Muscle of arm (tissue), 12 donors: Measurements from ENCODE around the gene ASIC2. TPM values are rescaled to one million over a fixed set of nuclear protein-coding genes. Genes with fewer than 3 reads are reported as not detected.

Source experiments
- DNase-seq: peaks from one replicate; pipeline ENCODE4 v3.0.0-alpha.2; 2013
- polyA plus RNA-seq, 12 donors: library from polyadenylated mRNA; unstranded; fragments of 120-200 nt; gene quantifications; one replicate each; pipeline ENCODE4 v1.2.1, GENCODE V29; 2013; ENCODE audit not compliant: insufficient read length in 12 of 12

Gene ASIC2
- polyA plus RNA-seq, 12 donors = 0.08 to 0.79 (median 0.25) TPM; not detected in 3

DNA sequence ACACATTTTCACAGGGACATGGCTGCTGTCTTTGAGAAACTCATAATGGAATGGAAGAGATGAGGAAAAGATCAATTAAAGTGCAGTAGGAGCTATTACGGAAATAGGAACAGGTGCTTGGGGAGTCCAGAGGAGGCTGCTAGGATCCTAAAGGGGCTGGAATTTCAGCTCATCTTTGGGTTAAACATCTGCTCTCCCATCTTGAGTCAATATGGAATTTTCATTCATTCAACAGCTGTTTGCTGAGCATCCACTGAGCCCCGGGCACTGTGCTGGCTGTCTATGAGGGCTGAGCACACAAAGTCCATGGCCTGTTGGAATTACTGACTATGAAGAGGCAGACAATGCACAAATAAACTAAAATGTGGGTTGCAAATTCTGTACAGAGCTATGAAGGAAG, 47.9 kb downstream of the ASIC2 start:
- no peak for DNase-seq

DNA sequence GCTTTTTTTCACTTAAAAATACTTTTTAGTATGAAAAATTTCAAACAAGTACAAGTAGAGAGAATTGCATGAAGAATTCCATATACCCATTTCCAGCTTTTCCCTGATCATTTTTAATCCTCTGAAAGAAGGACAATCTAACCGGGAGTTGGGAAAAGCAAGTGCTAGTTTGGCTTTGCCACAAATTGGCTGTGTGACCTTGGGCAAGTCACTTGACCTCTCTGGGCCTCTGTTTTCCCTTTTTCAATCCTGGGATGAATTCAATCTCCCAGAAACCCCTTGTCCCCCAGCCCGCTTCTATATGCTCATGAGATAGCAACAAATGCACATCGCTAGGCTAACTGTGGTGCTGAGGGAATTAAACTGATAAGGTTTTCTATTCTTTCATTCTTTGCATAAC, 49.4 kb downstream of the ASIC2 start:
- DNase-seq = no peak

DNA sequence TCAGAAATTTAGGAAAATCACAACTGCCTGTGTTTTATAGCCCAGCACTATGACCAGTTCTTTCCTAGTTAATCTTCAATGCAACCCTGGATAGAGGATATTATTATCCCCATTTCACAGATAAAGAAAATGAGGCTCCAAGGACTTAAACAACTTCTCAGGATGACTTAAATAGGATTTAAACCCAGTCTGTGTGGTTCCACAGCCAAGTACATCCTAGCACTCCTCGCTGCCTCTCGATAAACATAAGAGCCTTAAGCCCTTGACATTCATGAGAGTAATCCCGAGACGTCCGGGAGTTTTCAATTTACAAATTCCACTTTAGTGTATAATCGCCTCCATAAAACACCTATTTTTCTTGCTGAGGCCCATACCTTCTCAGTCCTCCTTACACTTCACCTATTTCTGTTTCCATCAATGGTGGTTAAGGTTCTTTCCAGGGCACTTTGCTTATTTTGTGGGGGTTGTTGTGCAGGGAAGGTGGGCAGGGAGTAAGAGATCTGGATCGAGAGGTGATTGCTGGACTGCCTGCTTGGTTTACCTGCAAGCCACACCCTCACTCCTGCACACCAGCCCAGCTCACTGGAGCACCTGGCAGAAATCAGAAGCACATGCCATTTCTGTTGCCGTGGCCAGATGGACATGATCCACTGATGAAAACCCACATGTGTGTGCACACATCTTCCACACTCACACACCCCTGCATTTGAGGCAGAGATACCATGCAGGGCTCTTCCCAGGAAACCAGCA, 50.5 kb downstream of the ASIC2 start:
- DNase-seq = no peak

DNA sequence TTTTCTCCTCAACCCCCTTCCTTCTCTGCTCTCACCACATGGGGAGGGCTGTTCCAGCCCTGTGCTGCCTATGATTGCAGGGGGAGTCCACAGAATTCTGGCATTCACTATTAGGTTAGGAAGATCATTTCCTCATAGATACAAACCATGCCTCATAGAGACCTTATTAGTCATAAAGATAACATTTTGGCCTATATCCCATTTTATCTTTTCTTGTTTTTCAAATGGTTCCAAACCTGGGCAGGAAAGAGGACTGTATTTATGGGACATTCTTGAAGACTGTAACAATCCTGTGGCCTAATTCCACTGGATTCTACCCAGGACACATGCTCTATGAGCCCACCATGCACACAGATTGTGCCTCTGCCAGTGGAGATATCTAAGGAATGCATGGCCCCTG, 51.7 kb downstream of the ASIC2 start:
- DNase-seq = no peak

DNA sequence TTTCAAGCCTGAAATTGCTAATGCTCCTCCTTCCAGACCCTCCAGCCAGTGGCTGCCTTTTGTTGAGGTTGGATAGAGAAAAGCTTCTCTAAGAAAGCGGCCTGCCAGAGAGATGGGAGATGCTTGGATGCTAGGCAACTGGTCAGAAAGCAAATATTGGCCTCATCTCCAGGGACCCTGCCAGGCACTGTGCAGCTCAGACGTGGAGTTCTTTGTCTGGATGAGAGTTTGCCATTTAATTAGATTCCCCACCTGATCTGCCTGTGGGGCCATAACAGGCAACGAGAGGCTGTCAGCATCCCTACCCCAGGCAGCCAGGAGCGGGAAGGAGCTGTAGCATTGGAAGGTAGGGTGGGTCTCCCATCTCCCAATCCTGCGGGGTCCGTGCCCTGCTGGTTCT, 52.7 kb downstream of the ASIC2 start:
- DNase-seq = no peak

DNA sequence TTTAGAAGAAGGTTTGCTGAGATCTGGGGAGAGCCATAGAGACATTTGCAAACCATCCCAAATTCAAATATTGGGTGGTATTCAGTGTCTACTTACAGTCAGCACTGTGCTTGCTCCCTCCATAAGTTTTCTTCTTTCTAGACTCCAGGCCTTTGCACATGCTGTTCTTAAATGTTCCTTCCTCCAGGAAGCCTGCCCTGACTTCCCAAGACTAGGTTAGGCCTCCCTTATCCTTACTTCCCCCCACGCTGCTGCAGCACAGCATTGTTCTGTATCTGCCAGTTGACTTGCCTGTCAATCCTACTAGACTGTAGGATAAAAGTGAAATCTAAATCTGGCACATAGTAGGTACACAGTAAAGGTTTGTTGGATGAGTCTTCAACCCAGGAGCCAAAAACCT, 53.4 kb downstream of the ASIC2 start:
- DNase-seq = no peak

DNA sequence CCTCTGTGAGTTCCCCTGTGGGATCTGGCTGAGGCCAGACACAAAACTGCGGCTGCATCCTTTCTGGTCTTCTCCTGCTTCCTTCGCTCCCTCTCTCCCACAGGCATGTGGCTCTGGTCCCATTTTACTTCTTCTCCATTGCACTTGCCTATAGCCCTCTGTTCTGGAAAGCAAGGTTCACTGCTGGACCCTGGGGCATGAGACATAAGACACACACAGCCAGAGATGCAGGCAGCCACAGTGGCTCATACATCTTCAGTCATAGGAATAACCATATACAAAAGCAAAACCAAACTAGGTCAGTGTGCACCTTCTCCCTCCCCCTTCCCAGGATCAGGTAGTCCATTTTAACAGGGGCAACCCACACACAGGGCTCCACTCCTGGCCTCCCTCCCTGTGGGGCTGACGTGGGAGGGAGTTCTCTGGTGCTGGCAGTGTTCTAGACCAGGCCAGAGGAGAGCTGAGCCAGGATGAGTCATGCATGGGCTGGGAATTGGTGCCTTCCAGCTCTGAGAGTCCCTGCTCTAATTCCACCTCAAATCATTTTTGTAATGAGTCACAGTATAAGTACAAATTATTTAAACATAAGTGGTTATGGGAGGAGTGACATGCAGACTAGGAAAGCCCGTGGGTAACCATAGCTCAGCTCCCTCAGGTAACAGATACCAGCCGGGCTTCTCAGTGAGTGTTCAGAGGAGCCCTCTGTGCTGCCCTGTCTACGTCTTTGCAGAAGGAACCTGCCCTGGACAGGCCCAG, 58.0 kb downstream of the ASIC2 start:
- peak; percentile 12 for DNase-seq

DNA sequence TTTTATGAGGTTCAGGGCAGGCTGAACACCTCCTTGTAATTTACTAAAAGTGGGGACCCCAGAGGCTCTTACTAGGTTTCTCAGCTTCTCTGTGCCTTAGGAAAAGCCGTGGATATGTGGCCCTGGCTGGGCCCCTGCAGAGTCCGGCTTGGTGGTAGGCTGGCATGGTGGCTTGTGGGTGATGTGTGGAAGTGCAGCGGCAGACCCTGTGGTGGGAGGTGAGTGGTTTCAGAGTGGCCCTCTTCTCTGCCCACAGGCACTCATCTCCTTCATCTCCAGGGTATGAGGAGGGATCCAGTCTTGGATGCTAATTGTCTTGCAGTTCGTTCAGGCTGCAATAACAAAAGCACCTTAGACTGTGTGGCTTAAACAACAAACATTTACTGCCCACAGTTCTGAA, 58.9 kb downstream of the ASIC2 start:
- DNase-seq = no peak

DNA sequence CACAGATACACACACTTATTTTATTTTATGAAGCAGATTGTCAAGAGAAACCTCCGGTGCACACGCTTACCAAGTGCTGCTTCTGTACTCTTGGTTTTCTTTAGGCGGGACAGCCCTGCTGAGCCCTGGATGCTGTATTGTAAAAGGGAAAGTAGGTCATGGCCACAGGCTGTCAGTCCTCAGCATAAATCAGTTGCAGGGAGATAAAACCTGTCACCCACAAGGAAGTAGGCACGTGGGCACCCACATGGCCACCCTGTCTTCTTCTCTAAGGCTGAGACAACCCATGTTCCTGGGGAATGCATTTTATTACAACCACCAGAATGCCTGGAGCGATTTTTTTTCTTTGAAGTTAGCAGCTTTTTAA, 59.3 kb downstream of the ASIC2 start:
- DNase-seq = no peak

DNA sequence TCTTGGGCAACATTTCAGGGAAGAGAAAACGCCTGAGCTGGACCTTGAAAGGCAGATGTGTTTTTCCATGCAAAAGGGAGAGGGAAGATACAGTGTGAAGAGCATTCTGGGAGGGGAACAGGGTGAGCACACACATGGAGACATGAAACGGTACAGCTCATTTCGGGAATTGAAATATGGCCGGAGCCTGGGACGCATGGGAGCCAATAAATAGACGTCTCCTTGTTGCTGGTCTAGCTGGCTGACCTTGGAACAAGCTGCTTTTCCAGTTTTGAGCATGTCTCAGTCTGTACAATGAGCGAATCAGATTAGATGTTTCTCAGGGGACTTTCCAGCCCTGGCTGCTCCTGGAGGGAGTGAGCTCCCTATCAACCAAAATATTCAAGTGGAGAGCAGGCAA, 63.6 kb downstream of the ASIC2 start:
- DNase-seq = no peak

DNA sequence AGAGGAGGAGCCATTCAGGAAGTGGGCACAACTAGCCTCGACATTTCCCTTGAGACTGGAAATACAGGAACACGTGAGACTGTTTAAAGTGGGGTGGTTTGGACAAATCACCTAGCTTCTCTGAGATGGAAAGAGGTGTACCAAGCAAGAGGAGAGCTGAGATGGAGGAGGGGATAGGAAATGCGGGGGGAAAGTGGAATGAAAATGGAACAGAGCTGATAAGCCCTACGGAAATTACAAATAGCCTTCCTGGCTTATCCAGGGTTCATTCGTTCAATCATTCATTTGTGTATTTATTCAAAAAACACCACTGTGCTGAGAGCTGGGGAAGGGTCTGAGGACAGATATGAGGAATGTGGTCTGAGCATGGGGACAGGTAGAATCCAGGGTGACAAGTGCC, 64.1 kb downstream of the ASIC2 start:
- no peak for DNase-seq

DNA sequence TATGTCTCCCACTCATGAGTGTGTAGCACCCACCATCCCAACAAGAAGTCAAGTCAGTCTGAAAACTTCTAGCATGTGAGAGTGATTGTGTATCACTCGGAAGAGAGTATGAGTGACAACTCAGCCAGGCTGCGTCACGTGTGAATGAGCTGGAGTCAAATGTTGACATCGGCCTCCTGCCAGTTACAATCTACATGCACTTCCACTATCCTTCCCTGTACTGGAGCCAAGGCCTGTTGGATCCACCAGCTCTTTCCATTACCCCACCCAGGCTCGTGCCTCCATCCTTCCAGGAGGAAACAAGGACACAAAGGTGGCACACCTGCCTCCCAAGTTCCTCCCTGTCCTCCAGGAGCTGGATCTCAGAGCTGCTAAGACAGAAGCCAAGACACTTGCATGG, 64.5 kb downstream of the ASIC2 start:
- no peak for DNase-seq

DNA sequence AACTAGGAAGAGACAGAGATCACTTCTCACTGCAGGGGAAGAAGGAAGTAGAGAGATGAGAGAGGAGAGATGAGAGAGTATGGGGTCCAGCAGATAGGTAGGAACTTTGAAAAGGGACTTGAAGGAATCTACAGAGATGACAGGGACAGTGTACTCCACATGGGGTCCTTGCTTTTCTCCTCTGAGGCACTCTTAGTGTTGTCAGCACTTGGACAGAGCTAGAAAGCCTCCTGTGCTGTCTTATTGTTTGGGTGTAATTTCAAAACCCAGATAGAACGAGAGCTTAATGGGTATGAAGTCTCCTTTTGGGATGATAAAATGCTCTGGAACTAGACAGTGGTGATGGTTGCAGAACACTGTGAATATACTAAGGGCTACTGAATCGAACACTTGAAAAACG, 65.2 kb downstream of the ASIC2 start:
- DNase-seq = no peak

DNA sequence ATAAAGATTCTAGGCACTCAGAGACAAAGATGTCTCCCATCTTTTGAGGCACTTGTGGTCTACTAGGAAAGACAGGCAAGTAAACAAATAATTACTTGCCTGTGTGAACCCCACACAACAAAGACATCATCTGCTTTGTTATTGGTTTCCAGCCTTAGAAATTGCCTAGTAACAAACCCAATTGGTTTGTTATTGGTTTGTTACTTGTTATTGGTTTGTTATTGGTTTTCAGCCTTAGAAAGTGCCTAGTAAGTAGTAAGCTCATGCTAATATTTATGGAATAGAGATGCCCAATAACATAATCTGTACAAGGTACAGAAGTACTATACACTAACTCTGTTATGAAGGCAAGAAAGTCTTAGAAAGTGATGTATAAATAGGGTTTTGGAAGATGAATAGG, 67.1 kb downstream of the ASIC2 start:
- no peak for DNase-seq

DNA sequence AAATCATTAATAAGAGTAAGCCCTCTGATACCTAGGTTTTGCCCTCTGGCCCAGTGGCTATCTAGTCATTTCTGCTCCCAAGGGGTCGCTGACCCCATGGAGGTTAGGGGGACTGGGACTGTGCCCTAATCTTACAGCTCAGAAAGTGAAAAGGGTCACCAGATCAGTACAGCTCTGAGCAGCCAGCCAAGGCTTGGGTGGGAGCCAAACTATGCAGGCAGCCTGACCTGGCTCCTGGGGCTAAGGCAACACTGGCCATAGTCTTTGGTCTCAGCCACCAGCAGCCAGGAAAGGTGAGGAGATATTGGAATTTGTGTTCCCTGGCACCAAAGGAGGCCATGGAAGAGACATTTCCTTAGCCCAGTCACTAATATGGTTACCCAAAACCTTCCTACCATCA, 67.6 kb downstream of the ASIC2 start:
- DNase-seq = no peak

DNA sequence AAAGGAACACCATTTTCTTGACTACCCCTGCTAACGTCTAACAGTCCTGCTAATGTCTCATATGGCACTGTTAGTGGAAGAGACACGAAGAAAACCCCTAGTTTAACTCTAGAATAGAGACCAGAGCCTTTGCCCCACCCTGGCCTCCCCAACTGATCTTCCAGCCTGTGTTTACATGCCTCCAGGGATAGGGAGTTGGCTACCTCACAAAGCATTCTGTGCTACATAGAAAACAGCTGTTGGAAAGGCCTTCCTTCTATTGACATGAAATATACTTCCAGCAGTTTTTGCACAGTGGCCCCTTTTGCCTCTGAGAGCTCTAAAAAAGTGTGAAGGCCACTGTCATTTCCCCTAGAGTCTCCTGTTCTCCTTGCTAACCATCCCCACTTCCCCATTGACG, 73.1 kb downstream of the ASIC2 start:
- peak; percentile 15 for DNase-seq

DNA sequence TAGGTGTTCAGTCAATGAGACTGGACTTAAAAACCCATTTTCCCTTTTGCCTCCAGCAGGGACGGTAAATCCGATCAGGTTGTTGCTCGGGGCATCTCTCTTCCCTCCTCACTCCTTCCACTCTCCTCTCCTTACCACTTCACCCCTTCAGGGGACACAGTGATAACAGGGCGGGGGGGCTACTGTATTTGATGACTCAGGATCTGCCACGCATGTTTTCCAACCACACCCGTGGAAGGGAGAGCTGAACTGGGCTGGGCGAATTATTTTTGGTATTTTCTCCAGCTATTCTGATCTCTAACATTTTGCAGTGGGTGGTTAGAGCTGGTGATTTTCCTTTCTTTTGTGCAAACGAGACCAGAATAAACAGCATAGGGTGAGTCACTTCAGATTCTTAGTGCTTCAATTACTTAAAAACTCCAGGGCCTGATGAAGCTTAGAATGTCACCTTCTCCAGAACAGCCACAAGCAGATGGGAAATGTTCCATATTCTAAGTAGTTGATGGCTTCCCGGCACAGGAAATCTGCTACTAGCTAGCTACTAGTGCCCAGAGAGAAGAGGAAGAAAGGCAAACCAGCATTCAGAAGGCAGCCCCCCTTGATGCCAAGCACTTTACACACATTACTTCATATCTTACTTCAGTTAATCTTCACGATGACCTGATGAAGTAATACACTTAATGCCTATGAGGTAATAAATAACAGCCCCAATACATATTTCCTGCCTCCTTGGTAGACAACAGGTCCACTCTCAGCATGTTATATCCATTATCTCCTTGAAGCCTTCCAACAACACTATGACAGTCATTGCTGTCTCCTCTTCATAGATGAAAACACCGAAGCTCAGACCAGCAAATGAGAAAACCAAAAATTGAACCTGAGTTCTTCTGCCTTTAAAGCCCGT, 74.1 kb downstream of the ASIC2 start:
- DNase-seq = no peak

DNA sequence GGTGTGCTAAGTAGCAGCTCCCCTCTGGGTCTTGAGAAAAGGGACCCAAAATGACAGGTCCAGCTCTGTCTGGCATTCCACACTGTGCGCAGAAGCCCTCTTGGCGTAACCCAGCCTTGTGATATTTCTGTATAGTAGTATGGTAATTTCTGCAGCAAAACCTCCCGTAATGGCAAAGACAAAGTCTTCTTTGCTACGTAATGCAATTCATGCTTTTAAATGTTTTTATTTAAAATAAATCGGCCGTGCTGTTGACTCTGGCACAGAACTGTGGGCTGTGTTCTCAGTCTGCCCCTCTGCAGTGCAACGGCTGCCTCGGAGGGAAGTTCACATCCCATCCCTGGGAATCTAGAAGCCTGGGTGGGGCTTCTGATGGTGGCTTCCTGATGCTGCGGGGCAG, 75.2 kb downstream of the ASIC2 start:
- DNase-seq = no peak

DNA sequence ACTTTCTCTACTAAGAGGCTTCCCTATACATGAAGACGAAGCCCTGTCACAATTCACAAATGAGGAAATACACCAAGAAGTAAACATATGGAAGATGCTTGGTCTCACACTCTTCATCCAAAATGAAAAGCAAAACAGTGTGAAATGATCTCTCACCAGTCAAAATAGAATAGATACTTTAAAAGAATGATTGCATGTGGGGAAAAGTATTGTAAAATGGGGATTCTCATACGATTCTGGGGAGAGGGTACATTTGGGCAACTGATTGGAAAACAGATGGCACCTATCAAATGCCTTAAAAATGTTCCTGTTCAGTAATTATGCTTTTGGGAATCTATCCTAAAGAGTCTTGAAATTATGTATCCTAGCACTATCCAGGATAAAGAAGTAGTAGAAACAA, 78.1 kb downstream of the ASIC2 start:
- DNase-seq = no peak

DNA sequence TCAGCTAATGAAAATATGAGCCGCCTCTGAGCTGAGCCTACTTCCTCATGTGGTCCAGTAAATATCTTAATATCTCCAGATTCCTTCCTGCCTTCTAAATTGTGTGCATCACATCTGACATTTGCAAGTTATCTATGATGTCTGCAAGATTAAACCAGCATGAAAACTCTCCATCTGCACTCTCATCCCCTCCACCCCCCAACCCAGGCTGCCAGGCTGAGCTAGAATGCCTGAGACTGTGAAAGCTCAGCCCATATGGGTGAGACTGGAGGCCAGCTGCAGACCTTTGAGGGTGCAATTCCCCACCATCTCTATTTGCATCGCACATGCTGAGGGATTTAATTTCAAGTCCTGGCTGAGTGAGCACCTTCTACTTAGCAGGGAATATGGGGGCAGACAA, 82.8 kb downstream of the ASIC2 start:
- DNase-seq = no peak

DNA sequence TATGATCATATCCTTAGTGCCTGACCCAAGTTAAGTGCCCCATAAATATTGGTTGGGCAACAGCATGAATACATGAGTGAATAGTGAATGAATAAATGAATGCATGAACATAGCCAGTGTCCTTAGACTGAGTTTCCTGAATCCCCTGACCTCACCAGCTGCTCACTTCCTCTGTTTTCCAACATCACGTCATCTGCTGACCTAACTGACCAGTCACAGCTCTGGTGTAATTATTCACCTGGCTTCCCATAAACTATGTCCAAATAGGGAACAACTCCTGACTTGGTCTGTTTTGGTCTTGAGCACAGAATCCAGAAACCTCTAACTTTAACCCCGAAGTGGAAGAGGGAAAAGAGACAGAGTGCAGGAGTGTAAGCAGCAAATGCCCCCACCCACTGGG, 83.4 kb downstream of the ASIC2 start:
- no peak for DNase-seq

DNA sequence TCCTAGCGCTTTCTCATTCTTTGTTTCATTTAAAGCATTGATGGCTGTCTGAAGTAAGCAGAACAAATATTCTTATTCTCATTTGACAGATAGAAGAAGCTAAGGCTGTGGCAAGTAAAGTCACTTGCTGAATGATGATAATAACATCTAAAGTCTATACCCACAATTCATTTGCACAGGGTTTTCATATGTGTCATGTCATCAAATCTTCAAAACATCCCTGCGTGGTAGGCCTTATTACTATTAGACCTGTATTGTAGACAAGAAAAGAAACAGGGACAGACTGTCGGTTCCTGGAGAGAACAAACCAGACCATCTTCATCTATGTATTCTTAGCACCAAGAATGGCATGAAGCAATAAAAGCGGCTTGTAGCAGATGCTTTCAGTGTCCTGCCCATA, 85.9 kb downstream of the ASIC2 start:
- no peak for DNase-seq

DNA sequence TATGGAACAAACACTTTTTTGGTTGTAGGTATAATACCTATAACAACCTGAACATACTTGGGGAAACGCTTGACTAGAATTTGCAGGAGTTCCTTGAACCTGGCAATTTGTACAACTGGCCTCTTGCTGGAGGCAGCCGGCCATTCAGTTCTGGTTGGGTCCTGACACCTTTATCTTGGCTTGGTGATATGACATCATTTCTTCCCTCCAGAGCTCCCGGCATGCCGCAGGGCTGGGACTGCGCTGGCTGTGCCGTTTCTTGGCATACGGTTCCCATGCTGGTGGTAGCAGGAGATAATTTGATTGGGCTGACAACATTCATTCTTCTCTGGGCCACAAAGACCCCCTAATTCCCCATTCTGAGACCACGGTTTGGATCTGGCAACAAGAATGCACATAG, 87.5 kb downstream of the ASIC2 start:
- DNase-seq = no peak
